NCI-H1930 (cell line): ENCODE measurements around the gene RANBP10.
"Not testable (repeated sequence)": the region's sequence is repeated elsewhere in the genome, so short reads cannot be mapped to it uniquely, and the experiment has no call there.

ENCODE experiments used
- DNase-seq, 2 experiments: peaks; one replicate each; lab custom pipeline; 2025; lab: John Stamatoyannopoulos, UW

Gene RANBP10

GRCh38 chr16:67806428-67807147 lies at the start of gene RANBP10, which contains the start of gene TSNAXIP1:
Gene RANBP10 (minus strand): TSS chr16:67806560. CDS start chr16:67806536, 24 bp downstream.
Gene TSNAXIP1 (plus strand): TSS chr16:67806889. CDS start chr16:67807150, 261 bp downstream.
- peak; percentile 95 to 96 for DNase-seq

DNA sequence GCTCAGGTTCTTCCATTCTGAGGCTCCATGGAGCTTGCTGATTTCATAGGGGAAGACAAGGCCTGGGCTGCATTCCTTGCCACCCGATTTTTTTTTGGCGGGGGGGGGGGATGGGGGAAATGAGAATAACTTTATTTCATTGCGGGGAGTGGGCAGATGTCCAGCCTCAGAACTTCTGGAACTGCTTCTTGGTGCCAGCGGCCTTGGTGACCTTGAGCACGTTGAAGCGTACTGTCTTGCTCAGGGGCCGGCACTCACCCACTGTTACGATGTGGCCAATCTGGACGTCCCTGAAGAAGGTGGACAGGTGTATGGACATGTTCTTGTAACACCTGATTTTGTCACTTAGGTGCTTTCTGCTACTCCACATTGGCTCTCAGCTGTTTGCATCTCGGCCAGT lies 49.4 kb upstream of the RANBP10 start:
- no peak for DNase-seq

GRCh38 chr16:67853670-67854069 lies 47.3 kb upstream of the RANBP10 start:
- DNase-seq: no peak

- DNase-seq: no peak
Observed at GRCh38 chr16:67848118-67848517, 41.8 kb upstream of the RANBP10 start.

- DNase-seq: peak in 1 of 2 experiments; percentile 59
Observed at GRCh38 chr16:67847064-67847861, 40.9 kb upstream of the RANBP10 start, which contains the start of gene CENPT. Gene CENPT (minus strand): TSS chr16:67847693. CDS start chr16:67833859, 13,834 bp downstream.

DNA sequence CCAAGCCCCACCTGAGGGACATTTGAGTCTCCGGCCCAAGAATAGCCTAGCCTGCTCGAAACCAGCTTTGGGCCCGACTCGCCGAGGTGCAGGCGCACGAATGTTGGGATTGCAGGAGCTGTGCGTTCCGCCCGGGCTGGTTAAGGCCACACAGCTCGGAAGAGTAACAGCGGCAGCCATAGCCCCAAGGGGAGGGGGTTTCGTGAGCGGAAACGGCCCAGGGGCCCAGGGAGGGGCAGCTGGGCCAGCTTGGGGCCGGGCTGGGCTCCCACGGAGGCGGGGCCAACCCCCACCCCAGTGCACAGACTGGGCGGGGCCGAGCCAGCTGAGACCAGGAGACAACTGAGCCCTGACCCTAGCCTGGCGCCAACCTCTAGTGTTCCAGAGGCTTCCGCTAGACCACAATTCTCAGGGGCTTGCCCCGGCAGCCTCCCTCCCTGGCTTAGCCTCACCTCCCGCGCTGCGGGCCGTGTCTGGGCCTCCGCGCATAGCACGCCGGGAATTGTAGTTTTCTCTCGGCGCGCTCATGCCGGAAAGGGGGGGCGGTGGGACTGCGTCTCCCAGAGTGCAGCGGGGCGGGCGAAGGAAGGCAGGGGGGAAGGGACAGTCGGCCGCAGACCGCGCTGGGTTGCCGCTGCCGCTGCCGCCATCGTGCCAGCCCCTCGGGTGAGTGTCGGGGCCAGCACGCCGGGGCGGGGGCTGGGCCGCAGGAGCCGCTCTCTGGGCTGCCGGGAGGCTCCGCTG lies 40.1 kb upstream of the RANBP10 start, which contains the start of gene NUTF2:
Gene NUTF2, plus strand, starts transcription at position 614 of the 744 bp plus-strand sequence. CDS start 18,198 bp downstream, outside the sequence.
- DNase-seq: peak; percentile 89

DNA sequence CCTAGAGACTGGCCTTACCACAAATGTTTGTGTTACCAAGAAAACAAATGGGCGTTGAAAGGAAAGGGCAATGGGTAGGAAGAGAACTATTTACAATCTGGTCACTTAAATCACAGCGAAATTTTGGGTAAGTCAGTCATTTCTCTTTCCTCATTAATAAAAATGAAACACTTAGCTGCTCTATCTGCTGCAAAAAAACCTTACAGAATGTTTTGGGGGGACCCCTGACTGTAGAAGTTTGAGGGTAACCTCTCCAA lies 39.6 kb upstream of the RANBP10 start:
- DNase-seq: no peak

DNA sequence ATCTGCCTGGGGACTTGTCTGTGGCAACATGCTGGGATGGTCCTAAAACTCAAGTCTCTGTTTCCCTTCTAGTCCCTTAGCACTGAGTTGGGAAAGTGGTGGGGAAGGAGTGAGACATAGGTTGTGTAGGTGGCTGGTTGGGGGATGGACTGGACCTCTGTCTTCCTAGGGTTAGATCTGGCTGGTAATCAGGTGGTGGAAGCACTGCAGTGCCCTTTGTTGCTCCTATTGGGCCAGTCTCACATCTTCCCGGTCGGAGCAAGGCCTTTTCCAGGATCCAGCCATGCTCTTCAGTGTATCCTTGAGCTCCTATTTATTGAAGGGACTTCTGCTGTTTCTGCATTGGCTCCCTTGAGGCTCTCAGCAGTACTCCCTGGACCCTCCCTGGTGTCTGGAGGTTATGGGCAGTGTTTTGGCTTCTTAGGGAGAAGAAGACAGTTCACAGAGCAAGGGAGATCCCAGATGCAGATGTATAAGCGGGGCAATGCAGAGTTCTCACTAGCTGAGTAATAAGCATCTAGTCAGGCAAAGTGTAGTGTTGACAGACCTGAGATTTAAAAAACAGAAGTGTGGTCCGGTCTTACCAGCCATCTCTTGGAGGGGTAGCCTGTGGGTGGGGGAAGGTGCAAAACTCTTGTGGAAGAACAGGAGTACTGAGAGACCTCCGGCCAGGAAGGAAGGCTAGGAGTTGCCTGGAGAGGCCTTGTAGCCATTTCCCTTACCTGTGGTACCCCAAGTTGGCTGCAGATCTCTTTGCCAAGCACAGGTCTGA lies 39.1 kb upstream of the RANBP10 start:
- DNase-seq: no peak

- DNase-seq: no peak
Observed at GRCh38 chr16:67844497-67844896, 38.1 kb upstream of the RANBP10 start.

DNA sequence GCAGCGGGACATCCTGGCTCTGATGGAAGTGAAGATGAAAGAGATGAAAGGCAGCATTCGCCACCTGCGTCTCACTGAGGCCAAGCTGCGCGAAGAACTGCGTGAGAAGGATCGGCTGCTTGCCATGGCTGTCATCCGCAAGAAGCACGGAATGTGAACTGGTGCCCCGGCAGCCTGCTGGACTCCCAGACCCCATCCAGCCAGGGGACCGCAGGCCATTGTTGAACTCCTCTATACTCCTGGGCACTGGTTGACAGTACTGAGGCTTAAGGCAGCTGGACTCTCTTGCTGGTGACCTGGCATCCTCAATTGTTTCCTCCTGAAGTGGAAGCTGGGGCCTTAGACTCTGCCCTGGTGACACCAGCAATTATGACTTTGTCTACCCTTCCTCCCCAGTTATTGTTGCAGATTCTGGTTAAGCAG lies 37.0 kb upstream of the RANBP10 start:
- DNase-seq: no peak

GRCh38 chr16:67842509-67843342 lies 36.4 kb upstream of the RANBP10 start:
- peak in 1 of 2 experiments; percentile 39 for DNase-seq

- peak; percentile 85 to 91 for DNase-seq
Observed at GRCh38 chr16:67841816-67842508, 35.6 kb upstream of the RANBP10 start, which contains the start of gene THAP11. Gene THAP11 (plus strand): TSS chr16:67842320. CDS start chr16:67842555, 235 bp downstream.

DNA sequence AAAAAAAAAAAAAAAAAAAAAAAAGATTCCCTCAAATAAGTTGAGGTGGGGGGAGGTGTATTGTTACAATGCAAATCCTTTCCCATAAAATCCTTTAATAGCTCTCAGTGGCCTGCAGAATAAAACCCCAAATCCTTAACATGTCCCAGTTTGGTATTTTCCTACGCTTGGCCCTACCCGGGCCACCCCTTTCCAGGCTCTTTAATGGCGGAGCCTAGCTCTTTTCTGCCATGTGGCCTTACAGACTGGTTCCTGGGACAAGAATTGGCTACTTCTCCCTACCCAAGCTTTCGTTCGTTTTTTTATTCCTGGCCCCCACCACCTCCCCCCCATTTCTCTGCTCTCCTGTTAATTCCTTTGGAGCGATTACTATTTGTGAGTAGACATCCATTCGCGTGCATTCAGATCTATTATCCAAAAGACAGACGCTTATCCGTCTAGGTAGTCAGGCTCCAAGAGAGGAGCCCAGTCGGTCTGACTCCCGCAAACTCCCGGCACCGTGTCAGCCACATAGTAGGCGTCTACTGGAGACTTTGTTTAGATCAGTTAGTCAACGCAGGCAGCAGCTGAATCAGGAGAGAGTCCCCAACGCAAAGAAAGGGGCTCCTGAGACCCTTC lies 34.9 kb upstream of the RANBP10 start:
- no peak for DNase-seq

DNA sequence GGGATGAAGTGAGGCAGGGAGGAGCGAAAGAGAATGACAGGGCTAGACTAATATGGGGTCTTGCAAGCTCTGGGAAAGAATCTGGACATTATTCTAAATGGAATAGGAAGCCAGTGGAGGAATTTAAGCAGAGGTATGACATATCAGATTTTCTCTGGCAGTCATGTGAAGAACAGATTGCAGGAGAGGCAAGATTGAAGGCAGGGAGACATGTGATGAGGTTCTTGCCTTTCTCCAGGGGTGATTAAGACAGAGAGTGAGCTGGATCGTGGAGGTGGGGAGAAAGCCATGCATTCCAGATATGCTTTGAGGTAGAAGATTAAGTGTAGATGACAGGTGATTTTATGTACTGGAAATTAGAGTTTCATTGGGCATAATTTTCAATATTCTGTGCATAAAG lies 31.5 kb upstream of the RANBP10 start:
- DNase-seq: no peak

GRCh38 chr16:67837190-67837589 lies 30.8 kb upstream of the RANBP10 start:
- DNase-seq: not testable (repeated sequence)

DNA sequence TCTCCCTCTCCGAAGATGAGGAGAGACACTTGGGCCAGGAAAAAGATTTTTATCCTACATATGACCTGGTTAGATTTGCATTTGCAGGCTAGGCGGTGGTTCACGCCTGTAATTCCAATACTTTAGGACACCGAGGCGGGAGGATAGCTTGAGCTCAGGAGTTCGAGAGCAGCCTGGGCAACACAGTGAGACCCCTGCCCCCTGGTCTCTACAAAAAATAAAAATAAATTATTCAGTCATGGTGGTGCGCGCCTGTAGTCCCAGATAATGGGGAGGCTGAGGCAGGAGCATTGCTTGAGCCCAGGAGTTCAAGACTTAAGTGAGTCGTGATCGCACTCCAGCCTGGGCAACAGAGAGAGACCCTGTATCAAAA lies 27.9 kb upstream of the RANBP10 start:
- no peak for DNase-seq

DNA sequence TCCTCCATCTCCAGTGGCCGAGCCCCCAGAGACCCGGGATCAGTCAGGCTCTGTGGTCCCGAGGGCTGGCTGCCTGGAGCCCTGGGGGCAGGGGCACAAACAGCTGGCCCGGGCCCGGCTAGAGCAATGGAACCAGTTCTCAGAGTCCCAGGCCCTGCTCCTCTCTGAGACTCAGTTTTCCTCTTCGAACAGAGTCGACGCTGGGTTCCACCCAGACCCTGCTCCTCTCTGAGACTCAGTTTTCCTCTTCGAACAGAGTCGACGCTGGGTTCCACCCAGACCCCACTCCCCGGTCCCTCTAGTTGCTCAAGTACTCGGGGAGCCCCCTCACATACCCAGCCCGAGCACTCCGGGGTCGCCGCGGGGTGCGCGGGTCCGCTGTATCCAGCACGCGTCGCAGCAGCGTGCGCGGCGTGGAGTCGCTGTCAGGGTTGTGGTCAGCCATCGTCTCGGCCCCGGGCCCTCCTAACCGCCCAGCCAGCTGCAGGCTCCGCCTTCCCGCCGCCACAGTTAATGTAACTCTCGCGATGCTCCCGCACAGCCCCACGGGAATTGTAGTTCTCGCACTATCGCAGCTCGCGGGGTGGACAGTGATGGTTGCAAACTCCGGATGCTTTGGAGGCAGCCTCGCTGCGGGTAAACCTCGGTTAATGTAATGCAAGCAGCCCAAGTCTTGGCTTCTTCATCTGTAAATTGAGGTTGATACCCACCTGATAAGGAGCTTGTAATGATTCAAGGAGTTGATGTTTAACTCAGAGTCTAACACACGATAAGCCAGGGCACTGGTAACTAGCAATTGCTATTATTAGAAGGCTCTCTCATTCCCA lies 27.3 kb upstream of the RANBP10 start:
- DNase-seq: peak; percentile 85 to 88

DNA sequence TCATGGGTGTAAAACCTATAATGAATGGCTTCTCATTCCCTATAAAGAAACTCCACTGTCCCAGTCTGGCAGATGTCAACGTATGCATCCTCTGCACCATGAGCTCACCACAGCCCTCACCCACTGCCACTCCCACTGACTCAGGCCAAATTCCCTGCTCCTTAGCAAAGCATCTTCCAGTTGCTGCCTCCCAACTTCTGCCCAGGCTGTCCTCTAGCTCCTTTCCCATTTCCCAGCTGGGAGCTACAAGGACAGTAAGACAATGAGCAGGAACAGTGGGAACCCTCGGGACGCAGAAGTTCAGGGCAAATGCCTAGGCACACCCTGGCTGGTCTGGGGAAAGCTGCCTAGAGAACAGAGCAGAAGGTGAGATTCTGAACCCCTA lies 26.7 kb upstream of the RANBP10 start:
- DNase-seq: no peak

GRCh38 chr16:67828651-67829050 lies 22.3 kb upstream of the RANBP10 start:
- DNase-seq: no peak
